H1 (cell line): ENCODE data around the gene CPEB1. TPM values are rescaled to one million over a fixed set of nuclear protein-coding genes. Genes with fewer than 3 reads are reported as not detected.
"Not testable (repeated sequence)": the region's sequence is repeated elsewhere in the genome, so short reads cannot be mapped to it uniquely, and the experiment has no call there.

Experiments used
- CTCF ChIA-PET: fragments of 300-600 bp; sonication (Branson Sonifier 250); formaldehyde crosslinking; loops from one replicate; lab custom pipeline; 2021; ENCODE audit not compliant: partially characterized antibody; lab: Charles Lee
- POLR2A ChIA-PET: fragments of 300-600 bp; sonication (Branson Sonifier 250); formaldehyde crosslinking; loops from one replicate; lab custom pipeline; 2021; ENCODE audit warnings: inconsistent platforms; ENCODE audit not compliant: partially characterized antibody; lab: Charles Lee
- DNase-seq, 2 experiments: peaks; one replicate each; pipeline versions ENCODE4 v3.0.0 to v3.0.0-alpha.2; 2010 to 2022; ENCODE audit warnings: low spot score in 2 of 2, low read depth in 1 of 2, mixed read lengths in 1 of 2
- FAIRE-seq: peaks from 2 replicates; lab custom pipeline; 2011; peaks lifted over from hg19 to GRCh38; lab: Jason Lieb, UNC
- H2AFZ ChIP-seq: 2 replicates; pipeline ENCODE4 v1.8.1; 2012; ENCODE audit warnings: low read length, inconsistent platforms
- H2AK5ac ChIP-seq: 2 replicates; pipeline ENCODE4 v1.6.1; 2013; ENCODE audit warnings: low read depth, low read length
- H2BK120ac ChIP-seq: replicated peaks from 2 replicates; pipeline ENCODE3; 2013; ENCODE audit warnings: low read depth, low read length, inconsistent platforms
- H2BK12ac ChIP-seq: 2 replicates; pipeline ENCODE4 v1.6.1; 2013; ENCODE audit warnings: low read depth, low read length
- H2BK15ac ChIP-seq: 2 replicates; pipeline ENCODE4 v1.6.1; 2013; ENCODE audit warnings: low read length
- H2BK20ac ChIP-seq: 2 replicates; pipeline ENCODE4 v1.6.1; 2013; ENCODE audit warnings: low read length
- H2BK5ac ChIP-seq: 2 replicates; pipeline ENCODE4 v1.6.1; 2013; ENCODE audit warnings: low read depth, low read length
- H3K14ac ChIP-seq: 2 replicates; pipeline ENCODE4 v1.6.1; 2013; ENCODE audit warnings: inconsistent platforms; ENCODE audit not compliant: insufficient read length
- H3K18ac ChIP-seq: 2 replicates; pipeline ENCODE4 v1.6.1; 2013; ENCODE audit warnings: low read length; ENCODE audit errors: extremely low read depth
- H3K23ac ChIP-seq: 2 replicates; pipeline ENCODE4 v1.6.1; 2013; ENCODE audit warnings: inconsistent platforms; ENCODE audit not compliant: insufficient read length
- H3K23me2 ChIP-seq: 2 replicates; pipeline ENCODE4 v1.6.1; 2013; ENCODE audit warnings: low read depth, low read length
- H3K27ac ChIP-seq: 2 replicates; pipeline ENCODE4 v1.6.1; 2011; ENCODE audit warnings: low read depth, low read length, inconsistent platforms
- H3K27me3 ChIP-seq, 4 experiments: replicated peaks in 1 of 4; 1 replicate in 1 of 4; 2 replicates in 3 of 4; pipeline versions ENCODE4 v1.6.1 to v1.8.1; 2011 to 2013; ENCODE audit warnings: low read length in 3 of 4, mild to moderate bottlenecking in 3 of 4, inconsistent platforms in 2 of 4, mixed read lengths in 2 of 4, moderate library complexity in 1 of 4; ENCODE audit not compliant: control insufficient read depth in 3 of 4, insufficient read depth in 3 of 4; ENCODE audit errors: extremely low read depth in 1 of 4
- H3K36me3 ChIP-seq, 4 experiments: 2 replicates each; pipeline versions ENCODE4 v1.6.1 to v1.8.1; 2011 to 2013; ENCODE audit warnings: mild to moderate bottlenecking in 4 of 4, low read length in 3 of 4, moderate library complexity in 2 of 4, control low read depth in 1 of 4, inconsistent platforms in 1 of 4; ENCODE audit not compliant: insufficient read depth in 4 of 4, control insufficient read depth in 2 of 4
- H3K4ac ChIP-seq: replicated peaks from 2 replicates; pipeline ENCODE3; 2013; ENCODE audit warnings: low read length, low read depth, mixed read lengths, inconsistent platforms; ENCODE audit not compliant: insufficient read length
- H3K4me1 ChIP-seq, 4 experiments: replicated peaks in 1 of 4; 1 replicate in 1 of 4; 2 replicates in 3 of 4; pipeline versions ENCODE4 v1.6.1 to v1.8.1; 2011 to 2013; ENCODE audit warnings: low read length in 3 of 4, inconsistent platforms in 2 of 4, mixed read lengths in 1 of 4; ENCODE audit not compliant: insufficient read depth in 4 of 4, control insufficient read depth in 3 of 4
- H3K4me2 ChIP-seq, 2 experiments: 2 replicates each; pipeline versions ENCODE4 v1.6.1 to v1.8.1; 2011 to 2013; ENCODE audit warnings: low read depth in 2 of 2, low read length in 2 of 2, control low read depth in 1 of 2, inconsistent platforms in 1 of 2, mild to moderate bottlenecking in 1 of 2; ENCODE audit not compliant: insufficient read depth in 1 of 2
- H3K4me3 ChIP-seq, 4 experiments: fragments of 200-600, 300-600 bp in 1 of 4; sonication (generic), shearing (Covaris generic), sonication (Bioruptor Twin) in 1 of 4; 2 replicates each; pipeline versions ENCODE4 v1.5.1 to v1.8.1; 2011 to 2016; ENCODE audit warnings: low read length in 4 of 4, low read depth in 3 of 4, control low read depth in 2 of 4, inconsistent platforms in 2 of 4, mild to moderate bottlenecking in 2 of 4, mixed read lengths in 1 of 4, moderate library complexity in 1 of 4; ENCODE audit not compliant: insufficient read depth in 2 of 4; ENCODE audit errors: extremely low read depth in 1 of 4
- H3K56ac ChIP-seq: replicated peaks from 2 replicates; pipeline ENCODE3; 2013; ENCODE audit warnings: low read depth, mild to moderate bottlenecking, mixed read lengths, low read length, inconsistent platforms; ENCODE audit not compliant: insufficient read length
- H3K79me1 ChIP-seq: 2 replicates; pipeline ENCODE4 v1.6.1; 2013; ENCODE audit warnings: low read depth, low read length, control low read depth
- H3K79me2 ChIP-seq, 2 experiments: 2 replicates each; pipeline versions ENCODE4 v1.6.1 to v1.8.1; 2012 to 2013; ENCODE audit warnings: low read length in 2 of 2, mild to moderate bottlenecking in 2 of 2, inconsistent platforms in 1 of 2; ENCODE audit not compliant: insufficient read depth in 2 of 2, control insufficient read depth in 1 of 2
- H3K9ac ChIP-seq, 4 experiments: replicated peaks in 1 of 4; 1 replicate in 1 of 4; 2 replicates in 3 of 4; pipeline versions ENCODE4 v1.6.1 to v1.8.1; 2011 to 2013; ENCODE audit warnings: low read depth in 3 of 4, low read length in 3 of 4, control low read depth in 2 of 4, mild to moderate bottlenecking in 2 of 4, moderate library complexity in 2 of 4, inconsistent platforms in 1 of 4; ENCODE audit errors: extremely low read depth in 1 of 4
- H3K9me3 ChIP-seq, 2 experiments: 2 replicates each; pipeline versions ENCODE4 v1.6.1 to v1.8.1; 2012 to 2013; ENCODE audit warnings: mild to moderate bottlenecking in 2 of 2, moderate library complexity in 2 of 2, control low read depth in 1 of 2, inconsistent platforms in 1 of 2, low read depth in 1 of 2, low read length in 1 of 2, mixed read lengths in 1 of 2; ENCODE audit not compliant: insufficient read depth in 2 of 2
- H4K20me1 ChIP-seq, 2 experiments: replicated peaks in 1 of 2; 2 replicates each; pipeline versions ENCODE3 to v1.8.1; 2011 to 2013; ENCODE audit warnings: inconsistent platforms in 2 of 2, low read length in 2 of 2, mild to moderate bottlenecking in 1 of 2; ENCODE audit not compliant: insufficient read depth in 2 of 2, control insufficient read depth in 1 of 2
- H4K5ac ChIP-seq: 2 replicates; pipeline ENCODE4 v1.6.1; 2013; ENCODE audit warnings: low read length, low read depth, mixed read lengths, inconsistent platforms; ENCODE audit not compliant: insufficient read length
- H4K8ac ChIP-seq: 2 replicates; pipeline ENCODE4 v1.8.0; 2013; ENCODE audit warnings: mild to moderate bottlenecking, moderate library complexity, low read length, inconsistent platforms; ENCODE audit not compliant: insufficient read depth; ENCODE audit errors: extremely low read depth
- H4K91ac ChIP-seq: replicated peaks from 2 replicates; pipeline ENCODE3; 2013; ENCODE audit warnings: low read length, mixed read lengths, inconsistent platforms; ENCODE audit not compliant: insufficient read length
- KDM1A ChIP-seq: fragments of 200-600, 300-600 bp; sonication (generic); IDR thresholded peaks from 2 replicates; pipeline ENCODE4 v1.7.1; 2016; ENCODE audit warnings: mild to moderate bottlenecking, low read length, borderline replicate concordance
- WGBS, 2 experiments: shearing (Covaris generic) in 1 of 2; methylation state at CpG; one replicate each; pipeline versions ENCODE4 v1.1.6 to v1.1.7; 2013 to 2015; ENCODE audit warnings: low lambda C conversion rate in 2 of 2, mixed read lengths in 2 of 2, inconsistent platforms in 1 of 2, low coverage in 1 of 2, missing lambda C conversion rate in 1 of 2; ENCODE audit not compliant: insufficient replicate concordance in 2 of 2, insufficient coverage in 1 of 2, insufficient read length in 1 of 2; ENCODE audit errors: extremely low coverage in 1 of 2, missing lambda C conversion rate in 1 of 2; 5-methylcytosine and 5-hydroxymethylcytosine counted together
- polyA plus RNA-seq, 7 experiments: library from polyadenylated mRNA; depleted of rRNA in 3 of 7; stranded (reverse) in 5 of 7; unstranded in 2 of 7; fragments of >200 nt in 5 of 7; fragments of 200-250 nt in 2 of 7; gene quantifications; 1 replicate in 5 of 7; 2 replicates in 1 of 7; 4 replicates in 1 of 7; pipeline versions ENCODE4 v1.2.1 to v1.2.3, GENCODE V29; 2011 to 2013; ENCODE audit warnings: missing spikeins in 2 of 7, mixed read lengths in 2 of 7
- total RNA-seq: library from RNA; stranded (reverse); fragmentation: NEBNext Ultra II Directional; extraction: Animal tissue kit (Norgen Biotek cat#: 25700); gene quantifications from 2 replicates; pipeline ENCODE4 v1.2.1, GENCODE V29; 2021

Gene CPEB1
- total and polyA plus RNA-seq, 2 of the 8 experiments (the other 6 are each of a cell fraction or from before 2014, with no cell fraction given), result 4.4 to 4.5 TPM

GRCh38 chr15:82534457-82534861, 112.7 kb downstream of the CPEB1 start:
- 97% methylated on average over 3 of the region's 3 CpGs; no CpG with 5 or more reads in 1 of the 2 experiments for WGBS, 2 experiments
- H2BK5ac ChIP-seq, H3K18ac ChIP-seq, H2BK20ac ChIP-seq, H3K4me3 ChIP-seq, H3K9me3 ChIP-seq, H3K27ac ChIP-seq, H3K79me1 ChIP-seq, H2BK120ac ChIP-seq, H2AFZ ChIP-seq, H2BK15ac ChIP-seq, H3K23ac ChIP-seq, H3K56ac ChIP-seq, DNase-seq, H3K27me3 ChIP-seq, H3K9ac ChIP-seq: not testable (repeated sequence)
- H4K20me1 ChIP-seq, result peaks cover 19 to 29% of the 10 kb centered on the region in 2 experiments
- TF ChIP-seq KDM1A, result peak; percentile 64; the same call in 1 of the 2 replicates
- TF ChIP-seq, all 59 proteins: peak for 1; not testable (repeated sequence) for 58
- not testable (repeated sequence) for H4K8ac ChIP-seq, H2BK12ac ChIP-seq, H4K91ac ChIP-seq, H3K4ac ChIP-seq, H3K4me2 ChIP-seq, H4K5ac ChIP-seq, H2AK5ac ChIP-seq, FAIRE-seq, H3K23me2 ChIP-seq, H3K14ac ChIP-seq
- POLR2A ChIA-PET, result interaction anchor here (2.5 to 8.3 kb wide), 3 partner anchors 9 to 37 kb away, joined by 7 to 79 read pairs (median 11); no protein-coding TSS in a partner anchor
- H3K36me3 ChIP-seq, result peaks cover 27 to 56% (median 43%) of the 10 kb centered on the region in 4 experiments
- H3K4me1 ChIP-seq, result peaks cover 3 to 12% (median 6%) of the 10 kb centered on the region in 4 experiments; a peak in 5 of 7 replicates
- peaks cover 5 to 27% of the 10 kb centered on the region in 2 experiments for H3K79me2 ChIP-seq
- CTCF ChIA-PET, result interaction anchor here (1.1 kb wide), 1 partner anchor 216 kb away, joined by 3 read pairs; no protein-coding TSS in a partner anchor
